GM23338 (cell line): ENCODE measurements around the gene DRAXIN. TPM values are rescaled to one million over a fixed set of nuclear protein-coding genes. Genes with fewer than 3 reads are reported as not detected.

ENCODE experiments used
- ATAC-seq: fragments of 200-7000 bp; cut with Tn5 transposase; 3 replicates; pipeline ENCODE4 v1.9.1; 2020
- DNase-seq: peaks from one replicate; pipeline ENCODE4 v3.0.0-alpha.2; 2015; ENCODE audit warnings: low spot score
- H2AFZ ChIP-seq: fragments of 200-600 bp; sonication (generic); 2 replicates; pipeline ENCODE4 v1.8.0; 2016; ENCODE audit warnings: antibody characterized with exemption, mild to moderate bottlenecking, moderate library complexity
- H3F3A ChIP-seq: fragments of 200-600 bp; sonication (generic); replicated peaks from 2 replicates; pipeline ENCODE4 v1.8.0; 2017; ENCODE audit warnings: antibody characterized with exemption, mixed run types, low read depth
- H3K27ac ChIP-seq: fragments of 200-600 bp; sonication (generic); 2 replicates; pipeline ENCODE4 v1.6.1; 2016; ENCODE audit warnings: low read depth
- H3K27me3 ChIP-seq: fragments of 200-600 bp; sonication (generic); 2 replicates; pipeline ENCODE4 v1.8.0; 2016; ENCODE audit warnings: mild to moderate bottlenecking, mixed run types, moderate library complexity; ENCODE audit not compliant: insufficient read depth
- H3K36me3 ChIP-seq: fragments of 200-600 bp; sonication (generic); 2 replicates; pipeline ENCODE4 v1.8.0; 2016; ENCODE audit warnings: mild to moderate bottlenecking; ENCODE audit not compliant: insufficient read depth
- H3K4me1 ChIP-seq: fragments of 200-600 bp; sonication (generic); 2 replicates; pipeline ENCODE4 v1.8.0; 2016; ENCODE audit warnings: mild to moderate bottlenecking, moderate library complexity; ENCODE audit not compliant: insufficient read depth
- H3K4me2 ChIP-seq: fragments of 200-600 bp; sonication (generic); 2 replicates; pipeline ENCODE4 v1.7.1; 2017; ENCODE audit warnings: mixed run types
- H3K4me3 ChIP-seq: fragments of 200-600 bp; sonication (generic); 2 replicates; pipeline ENCODE4 v1.6.1; 2016; ENCODE audit warnings: mixed run types
- H3K79me2 ChIP-seq: fragments of 200-600 bp; sonication (generic); replicated peaks from 2 replicates; pipeline ENCODE4 v1.8.0; 2017; ENCODE audit warnings: mild to moderate bottlenecking; ENCODE audit not compliant: insufficient read depth
- H3K9me2 ChIP-seq: fragments of 200-600 bp; sonication (generic); 2 replicates; pipeline ENCODE4 v1.8.0; 2017; ENCODE audit not compliant: insufficient read depth
- H4K20me1 ChIP-seq: fragments of 200-600 bp; sonication (generic); replicated peaks from 2 replicates; pipeline ENCODE4 v1.8.0; 2017; ENCODE audit warnings: mild to moderate bottlenecking; ENCODE audit not compliant: insufficient read depth
- H3K27ac Mint-ChIP-seq: 2 replicates; pipeline ENCODE4 v1.8.0; 2020; ENCODE audit warnings: inconsistent platforms, mild to moderate bottlenecking, moderate library complexity, mixed read lengths
- H3K27me3 Mint-ChIP-seq: 3 replicates; pipeline ENCODE4 v1.8.0; 2022; ENCODE audit warnings: low read depth, mild to moderate bottlenecking, moderate library complexity, mixed read lengths, inconsistent platforms; ENCODE audit not compliant: insufficient read depth, poor library complexity
- H3K36me3 Mint-ChIP-seq: 3 replicates; pipeline ENCODE4 v1.8.0; 2021; ENCODE audit warnings: low read depth, mild to moderate bottlenecking, inconsistent platforms, moderate library complexity, mixed read lengths
- H3K4me1 Mint-ChIP-seq: 3 replicates; pipeline ENCODE4 v1.8.0; 2020; ENCODE audit warnings: mild to moderate bottlenecking, inconsistent platforms, mixed read lengths
- H3K4me3 Mint-ChIP-seq: 3 replicates; pipeline ENCODE4 v1.8.0; 2021; ENCODE audit warnings: moderate library complexity, mild to moderate bottlenecking, inconsistent platforms, mixed read lengths
- H3K9me3 Mint-ChIP-seq: 3 replicates; pipeline ENCODE4 v1.8.0; 2020; ENCODE audit warnings: moderate library complexity, mild to moderate bottlenecking, inconsistent platforms, mixed read lengths
- CREB1 ChIP-seq: fragments of 250-450 bp; sonication (Bioruptor Pico); IDR thresholded peaks from 2 replicates; pipeline ENCODE4 v1.5.0; 2020; ENCODE audit warnings: low read depth, mild to moderate bottlenecking, moderate library complexity
- EZH2 ChIP-seq: fragments of 200-600 bp; sonication (generic); IDR thresholded peaks from one replicate; pipeline ENCODE4 v1.8.0; 2017; ENCODE audit warnings: antibody characterized with exemption, mild to moderate bottlenecking, low read depth; ENCODE audit not compliant: unreplicated experiment
- EZH2phosphoT487 ChIP-seq: fragments of 200-600 bp; sonication (generic); IDR thresholded peaks from one replicate; pipeline ENCODE4 v1.8.1; 2018; ENCODE audit warnings: antibody characterized with exemption; ENCODE audit not compliant: unreplicated experiment
- JUNB ChIP-seq: IDR thresholded peaks from one replicate; pipeline ENCODE4 v1.6.1; 2016; ENCODE audit warnings: antibody characterized with exemption; ENCODE audit not compliant: unreplicated experiment
- NANOG ChIP-seq: IDR thresholded peaks from 2 replicates; pipeline ENCODE4 v1.6.1; 2016; ENCODE audit warnings: antibody characterized with exemption, borderline replicate concordance
- POLR2AphosphoS5 ChIP-seq: IDR thresholded peaks from 2 replicates; pipeline ENCODE4 v1.6.1; 2016; ENCODE audit warnings: antibody characterized with exemption, low read depth
- REST ChIP-seq: IDR thresholded peaks from one replicate; pipeline ENCODE4 v1.6.1; 2018; ENCODE audit warnings: antibody characterized with exemption; ENCODE audit not compliant: unreplicated experiment
- STAT1 ChIP-seq: IDR thresholded peaks from one replicate; pipeline ENCODE4 v1.6.1; 2016; ENCODE audit warnings: antibody characterized with exemption; ENCODE audit not compliant: unreplicated experiment
- ZNF114 ChIP-seq: fragments of 250-450 bp; sonication (Bioruptor Pico); IDR thresholded peaks from 2 replicates; pipeline ENCODE4 v1.5.0; 2020; ENCODE audit warnings: mild to moderate bottlenecking, moderate library complexity
- ZNF331 ChIP-seq: fragments of 250-450 bp; sonication (Bioruptor Pico); IDR thresholded peaks from 2 replicates; pipeline ENCODE4 v1.5.0; 2020; ENCODE audit warnings: low read depth, mild to moderate bottlenecking, moderate library complexity
- ZNF462 ChIP-seq: fragments of 250-450 bp; sonication (Bioruptor Pico); IDR thresholded peaks from 2 replicates; pipeline ENCODE4 v1.5.0; 2020; ENCODE audit warnings: mild to moderate bottlenecking, moderate library complexity
- polyA plus RNA-seq: library from polyadenylated mRNA; unstranded; fragments of >200 nt; fragmentation: Nextera tagmentation; extraction: Ambion mirVana; gene quantifications from 2 replicates; pipeline ENCODE4 v1.2.1, GENCODE V29; 2016
- total RNA-seq: library from RNA; depleted of rRNA; stranded (reverse); fragments of >200 nt; shearing (Covaris generic); gene quantifications from 2 replicates; pipeline ENCODE4 v1.2.3, GENCODE V29; 2014
- TF ChIP-seq, protein P1 (sequence below): IDR thresholded peaks from 2 replicates; pipeline ENCODE4 v1.6.1; 2016; ENCODE audit warnings: antibody characterized with exemption
- TF ChIP-seq, protein P2 (sequence below), 2 experiments: fragments of 200-600 bp in 1 of 2; sonication (generic) in 1 of 2; conservative IDR thresholded peaks; 2 replicates each; pipeline versions ENCODE4 v1.5.1 to v1.6.1; 2016 to 2017; ENCODE audit warnings: antibody characterized with exemption in 2 of 2, low read depth in 2 of 2, mild to moderate bottlenecking in 2 of 2, moderate library complexity in 1 of 2

Gene DRAXIN
- total and polyA plus RNA-seq, 2 experiments from 2014 or later, result 7.6 to 23.0 TPM

DNA sequence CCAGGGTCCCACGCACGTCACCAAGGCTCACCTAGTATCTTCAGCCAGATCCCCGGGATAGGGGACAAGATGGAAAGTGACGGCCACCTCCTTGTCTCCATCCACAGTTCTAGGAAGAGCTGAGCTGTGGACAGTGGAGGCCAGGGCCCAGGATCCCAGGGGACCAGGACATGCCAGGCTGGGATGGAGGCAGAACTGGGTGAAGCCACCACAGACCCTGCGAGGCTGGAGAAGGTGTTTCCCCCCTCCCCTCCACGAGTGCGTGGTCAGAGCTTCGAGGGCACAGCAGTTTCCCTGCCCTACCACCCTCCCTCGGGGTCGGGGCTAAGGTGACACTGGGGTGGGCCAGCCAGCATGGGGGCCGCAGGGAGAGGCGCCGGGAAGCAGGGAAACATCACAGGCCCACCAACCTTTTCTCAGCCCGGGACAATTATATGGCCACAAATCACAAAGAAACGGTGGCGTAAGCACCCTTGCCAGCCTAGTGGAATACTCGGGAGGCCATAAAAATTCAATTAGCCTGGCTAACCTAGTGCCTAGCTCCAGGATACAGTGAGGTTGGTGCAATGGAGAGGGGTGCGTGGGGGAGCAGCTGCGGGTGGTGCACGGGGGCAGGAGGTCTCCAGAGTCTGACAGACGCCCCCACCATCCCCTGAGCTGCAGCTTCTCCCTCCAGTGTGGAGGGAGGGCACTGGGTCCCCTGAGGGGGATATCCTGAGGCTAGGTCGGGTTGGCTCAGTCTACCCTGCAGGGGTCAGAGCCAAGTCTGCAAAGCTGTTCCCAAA, 13.4 kb downstream of the DRAXIN start:
- H3K27ac ChIP-seq, result no peak overlapping the region
- TF ChIP-seq EZH2phosphoT487 (no peak), ZNF114 (CRISPR knock-in tag) (no peak), CREB1 (no peak), NANOG (no peak), REST (no peak), EZH2 (no peak), ZNF331 (CRISPR knock-in tag) (no peak), ZNF462 (no peak), STAT1 (no peak), JUNB (no peak), POLR2AphosphoS5 (no peak)
- TF ChIP-seq, protein P1, sequence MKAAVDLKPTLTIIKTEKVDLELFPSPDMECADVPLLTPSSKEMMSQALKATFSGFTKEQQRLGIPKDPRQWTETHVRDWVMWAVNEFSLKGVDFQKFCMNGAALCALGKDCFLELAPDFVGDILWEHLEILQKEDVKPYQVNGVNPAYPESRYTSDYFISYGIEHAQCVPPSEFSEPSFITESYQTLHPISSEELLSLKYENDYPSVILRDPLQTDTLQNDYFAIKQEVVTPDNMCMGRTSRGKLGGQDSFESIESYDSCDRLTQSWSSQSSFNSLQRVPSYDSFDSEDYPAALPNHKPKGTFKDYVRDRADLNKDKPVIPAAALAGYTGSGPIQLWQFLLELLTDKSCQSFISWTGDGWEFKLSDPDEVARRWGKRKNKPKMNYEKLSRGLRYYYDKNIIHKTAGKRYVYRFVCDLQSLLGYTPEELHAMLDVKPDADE, result no peak
- TF ChIP-seq, protein P2, sequence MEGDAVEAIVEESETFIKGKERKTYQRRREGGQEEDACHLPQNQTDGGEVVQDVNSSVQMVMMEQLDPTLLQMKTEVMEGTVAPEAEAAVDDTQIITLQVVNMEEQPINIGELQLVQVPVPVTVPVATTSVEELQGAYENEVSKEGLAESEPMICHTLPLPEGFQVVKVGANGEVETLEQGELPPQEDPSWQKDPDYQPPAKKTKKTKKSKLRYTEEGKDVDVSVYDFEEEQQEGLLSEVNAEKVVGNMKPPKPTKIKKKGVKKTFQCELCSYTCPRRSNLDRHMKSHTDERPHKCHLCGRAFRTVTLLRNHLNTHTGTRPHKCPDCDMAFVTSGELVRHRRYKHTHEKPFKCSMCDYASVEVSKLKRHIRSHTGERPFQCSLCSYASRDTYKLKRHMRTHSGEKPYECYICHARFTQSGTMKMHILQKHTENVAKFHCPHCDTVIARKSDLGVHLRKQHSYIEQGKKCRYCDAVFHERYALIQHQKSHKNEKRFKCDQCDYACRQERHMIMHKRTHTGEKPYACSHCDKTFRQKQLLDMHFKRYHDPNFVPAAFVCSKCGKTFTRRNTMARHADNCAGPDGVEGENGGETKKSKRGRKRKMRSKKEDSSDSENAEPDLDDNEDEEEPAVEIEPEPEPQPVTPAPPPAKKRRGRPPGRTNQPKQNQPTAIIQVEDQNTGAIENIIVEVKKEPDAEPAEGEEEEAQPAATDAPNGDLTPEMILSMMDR (conservative IDR thresholded peaks at IDR 0.05; ENCODE audit: low read depth in 2 of 2), result no peak

More for the DNA sequence above, 13.4 kb downstream of the DRAXIN start:
- no peaks in the 10 kb centered on the region for H3K9me3 Mint-ChIP-seq
- H3F3A ChIP-seq, result peaks cover 27% of the 10 kb centered on the region
- H3K4me3 Mint-ChIP-seq, result no peak overlapping the region; the same call in 2 of the 3 replicates
- H3K4me3 ChIP-seq, result no peak overlapping the region
- peaks cover 61% of the 10 kb centered on the region for H3K4me1 Mint-ChIP-seq
- no peak for DNase-seq
- peak overlapping the region; percentile 79 for H3K27ac Mint-ChIP-seq
- H3K79me2 ChIP-seq, result peaks cover 22% of the 10 kb centered on the region
- peak overlapping the region; percentile 51; the same call in 1 of the 2 replicates for H3K4me2 ChIP-seq
- H3K27me3 Mint-ChIP-seq, result peaks cover 12% of the 10 kb centered on the region
- peak; percentile 16 for ATAC-seq
- H3K27me3 ChIP-seq, result no peaks in the 10 kb centered on the region
- no peaks in the 10 kb centered on the region; the same call in 1 of the 2 replicates for H4K20me1 ChIP-seq
- no peak overlapping the region for H2AFZ ChIP-seq
- peaks cover 51% of the 10 kb centered on the region for H3K4me1 ChIP-seq
- H3K36me3 Mint-ChIP-seq, result peaks cover 14% of the 10 kb centered on the region
- no peaks in the 10 kb centered on the region for H3K9me2 ChIP-seq
- H3K36me3 ChIP-seq, result no peaks in the 10 kb centered on the region; the same call in 1 of the 2 replicates
